Measurements from ENCODE around the gene LINC00237. TPM values are rescaled to one million over a fixed set of nuclear protein-coding genes. Genes with fewer than 3 reads are reported as not detected.
A peak's percentile ranks its signal among the peaks of the same experiment; 100 is the strongest.

The LINC00237 gene
- polyA plus RNA-seq, 2 of the 4 experiments (the other 2 are of a cell fraction): not detected

DNA sequence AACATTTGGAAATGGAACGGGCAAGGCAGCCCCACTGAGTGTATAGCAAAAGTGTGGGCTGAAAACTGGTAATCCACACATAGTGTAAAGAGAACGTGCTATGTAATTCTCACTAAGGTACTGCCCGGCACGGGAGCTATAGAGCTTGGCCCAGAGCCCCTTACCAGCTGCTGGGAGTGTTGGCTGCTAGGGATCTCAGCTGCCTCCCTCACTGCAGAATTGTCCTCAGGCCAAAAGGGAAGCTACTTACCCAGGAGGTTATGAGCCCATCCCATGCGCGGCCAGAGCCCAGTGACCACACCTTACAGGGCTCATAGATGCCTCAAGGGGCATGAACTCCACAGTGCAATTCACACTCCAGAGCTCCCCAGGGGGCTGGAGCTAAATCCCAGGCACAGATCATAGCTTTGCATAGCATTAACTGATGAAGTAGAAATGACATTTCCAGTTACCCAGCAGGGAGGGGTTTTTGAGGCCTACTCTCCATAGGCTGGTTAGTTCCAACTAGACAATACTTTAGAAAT lies 56.8 kb downstream of the LINC00237 start (continued):
- TF ChIP-seq, protein P1, sequence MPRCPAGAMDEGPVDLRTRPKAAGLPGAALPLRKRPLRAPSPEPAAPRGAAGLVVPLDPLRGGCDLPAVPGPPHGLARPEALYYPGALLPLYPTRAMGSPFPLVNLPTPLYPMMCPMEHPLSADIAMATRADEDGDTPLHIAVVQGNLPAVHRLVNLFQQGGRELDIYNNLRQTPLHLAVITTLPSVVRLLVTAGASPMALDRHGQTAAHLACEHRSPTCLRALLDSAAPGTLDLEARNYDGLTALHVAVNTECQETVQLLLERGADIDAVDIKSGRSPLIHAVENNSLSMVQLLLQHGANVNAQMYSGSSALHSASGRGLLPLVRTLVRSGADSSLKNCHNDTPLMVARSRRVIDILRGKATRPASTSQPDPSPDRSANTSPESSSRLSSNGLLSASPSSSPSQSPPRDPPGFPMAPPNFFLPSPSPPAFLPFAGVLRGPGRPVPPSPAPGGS (IDR thresholded peaks at IDR 0.05): no peak
- TF ChIP-seq, protein P2, sequence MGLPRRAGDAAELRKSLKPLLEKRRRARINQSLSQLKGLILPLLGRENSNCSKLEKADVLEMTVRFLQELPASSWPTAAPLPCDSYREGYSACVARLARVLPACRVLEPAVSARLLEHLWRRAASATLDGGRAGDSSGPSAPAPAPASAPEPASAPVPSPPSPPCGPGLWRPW (IDR thresholded peaks at IDR 0.05): no peak
- TF ChIP-seq KDM1A (IDR thresholded peaks at IDR 0.05; ENCODE audit: low read depth) (no peak), HDAC2 (IDR thresholded peaks at IDR 0.05) (no peak), PHF8 (IDR thresholded peaks at IDR 0.05; ENCODE audit: borderline replicate concordance, low read depth) (no peak), EHF (CRISPR knock-in tag; IDR thresholded peaks at IDR 0.05) (no peak)

DNA sequence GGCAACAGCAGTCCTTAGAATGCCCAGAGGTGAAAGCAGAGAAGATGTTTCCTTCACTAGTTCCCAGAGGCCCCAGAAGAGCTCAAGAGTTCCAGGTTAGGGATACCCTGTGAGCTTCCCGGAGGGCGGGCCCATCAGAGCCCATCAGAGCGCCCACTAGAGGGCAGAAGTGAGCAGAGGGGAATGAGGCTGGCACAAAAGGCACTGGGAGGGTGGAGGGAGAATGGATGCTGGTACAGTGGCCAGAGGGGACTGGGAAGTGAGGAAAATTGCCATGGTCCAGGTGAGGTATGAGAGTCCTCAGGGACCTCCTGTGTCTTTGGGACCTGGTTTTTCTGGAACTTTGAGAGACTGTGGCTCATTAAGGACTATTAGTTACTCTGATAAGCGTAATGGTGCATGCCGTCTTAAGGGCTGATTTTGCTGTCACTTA lies 57.3 kb downstream of the LINC00237 start:
- Histone ChIP-seq H3K27ac (no peak overlapping the region), H3K4me2 (no peak overlapping the region), H3K4me1 (no peaks in the 10 kb centered on the region), H3K9me3 (no peaks in the 10 kb centered on the region), H3K4me3 (no peak overlapping the region)
- WGBS (ENCODE audit: missing lambda C conversion rate): 40% methylated on average over 5 of the region's 5 CpGs
- ChIA-PET POLR2A (no interaction called here), CTCF (interaction anchor here (0.7 to 2.8 kb wide), 17 partner anchors 9 to 457 kb away, joined by 3 to 24 read pairs (median 4); partner anchors contain the start of gene KIZ)
- ATAC-seq (peak; percentile 67 to 97; a peak in 4 of 6 replicates), DNase-seq (ENCODE audit: low read depth in 1 of 2, low spot score in 1 of 2) (peak; percentile 50 to 69), FAIRE-seq (no peak)
- TF ChIP-seq HOXB5 (CRISPR knock-in tag; IDR thresholded peaks at IDR 0.05) (no peak), SMC3 (IDR thresholded peaks at IDR 0.05) (peak; percentile 56), RAD21 (conservative IDR thresholded peaks at IDR 0.05 in 1 of 2, IDR thresholded peaks at IDR 0.05 in 1 of 2) (peak; percentile 41 to 55; a peak in 3 of 5 replicates), POLR2A (IDR thresholded peaks at IDR 0.05; ENCODE audit: low read length) (no peak)
- TF ChIP-seq, protein P3, sequence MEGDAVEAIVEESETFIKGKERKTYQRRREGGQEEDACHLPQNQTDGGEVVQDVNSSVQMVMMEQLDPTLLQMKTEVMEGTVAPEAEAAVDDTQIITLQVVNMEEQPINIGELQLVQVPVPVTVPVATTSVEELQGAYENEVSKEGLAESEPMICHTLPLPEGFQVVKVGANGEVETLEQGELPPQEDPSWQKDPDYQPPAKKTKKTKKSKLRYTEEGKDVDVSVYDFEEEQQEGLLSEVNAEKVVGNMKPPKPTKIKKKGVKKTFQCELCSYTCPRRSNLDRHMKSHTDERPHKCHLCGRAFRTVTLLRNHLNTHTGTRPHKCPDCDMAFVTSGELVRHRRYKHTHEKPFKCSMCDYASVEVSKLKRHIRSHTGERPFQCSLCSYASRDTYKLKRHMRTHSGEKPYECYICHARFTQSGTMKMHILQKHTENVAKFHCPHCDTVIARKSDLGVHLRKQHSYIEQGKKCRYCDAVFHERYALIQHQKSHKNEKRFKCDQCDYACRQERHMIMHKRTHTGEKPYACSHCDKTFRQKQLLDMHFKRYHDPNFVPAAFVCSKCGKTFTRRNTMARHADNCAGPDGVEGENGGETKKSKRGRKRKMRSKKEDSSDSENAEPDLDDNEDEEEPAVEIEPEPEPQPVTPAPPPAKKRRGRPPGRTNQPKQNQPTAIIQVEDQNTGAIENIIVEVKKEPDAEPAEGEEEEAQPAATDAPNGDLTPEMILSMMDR (IDR thresholded peaks at IDR 0.05): peak; percentile 55

DNA sequence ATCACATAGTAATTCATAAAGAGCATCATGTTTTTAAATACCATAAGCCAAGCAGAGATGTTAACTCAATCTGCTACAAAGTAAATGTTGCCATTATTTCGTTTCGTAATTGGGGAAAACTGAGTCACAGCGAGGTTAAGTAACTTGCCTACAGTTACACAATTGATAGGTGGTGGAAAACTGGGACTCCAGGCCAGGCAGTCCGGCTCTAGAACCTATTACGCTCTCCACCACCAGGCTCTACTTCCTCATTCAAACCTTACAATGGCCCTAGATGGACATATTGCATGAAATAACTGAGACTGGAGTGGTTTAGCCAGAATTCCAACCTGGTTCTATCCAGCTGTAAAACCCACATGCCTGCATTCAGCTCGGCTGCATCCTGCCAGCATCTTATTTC lies 58.2 kb downstream of the LINC00237 start:
- H3K9me3 ChIP-seq: no peaks in the 10 kb centered on the region
- 10% methylated on average over 6 of the region's 6 CpGs for WGBS (ENCODE audit: missing lambda C conversion rate)
- TF ChIP-seq MYC (IDR thresholded peaks at IDR 0.05; ENCODE audit: borderline replicate concordance, low read length) (no peak), NR3C1 (IDR thresholded peaks at IDR 0.05) (no peak), EHF (CRISPR knock-in tag; IDR thresholded peaks at IDR 0.05) (no peak), HEYL (CRISPR knock-in tag; IDR thresholded peaks at IDR 0.05) (no peak), PHF8 (IDR thresholded peaks at IDR 0.05; ENCODE audit: borderline replicate concordance, low read depth) (no peak)
- CTCF ChIA-PET: interaction anchor here (0.6 to 2.8 kb wide), 14 partner anchors 8 to 458 kb away, joined by 3 to 24 read pairs (median 5); partner anchors contain the start of gene KIZ
- no peaks in the 10 kb centered on the region for H3K4me1 ChIP-seq
- DNase-seq (ENCODE audit: low read depth in 1 of 2, low spot score in 1 of 2): no peak
- no peak overlapping the region for H3K4me2 ChIP-seq
- no peak for ATAC-seq
- POLR2A ChIA-PET: no interaction called here
- FAIRE-seq: no peak
- no peak overlapping the region for H3K4me3 ChIP-seq
- no peak overlapping the region for H3K27ac ChIP-seq

DNA sequence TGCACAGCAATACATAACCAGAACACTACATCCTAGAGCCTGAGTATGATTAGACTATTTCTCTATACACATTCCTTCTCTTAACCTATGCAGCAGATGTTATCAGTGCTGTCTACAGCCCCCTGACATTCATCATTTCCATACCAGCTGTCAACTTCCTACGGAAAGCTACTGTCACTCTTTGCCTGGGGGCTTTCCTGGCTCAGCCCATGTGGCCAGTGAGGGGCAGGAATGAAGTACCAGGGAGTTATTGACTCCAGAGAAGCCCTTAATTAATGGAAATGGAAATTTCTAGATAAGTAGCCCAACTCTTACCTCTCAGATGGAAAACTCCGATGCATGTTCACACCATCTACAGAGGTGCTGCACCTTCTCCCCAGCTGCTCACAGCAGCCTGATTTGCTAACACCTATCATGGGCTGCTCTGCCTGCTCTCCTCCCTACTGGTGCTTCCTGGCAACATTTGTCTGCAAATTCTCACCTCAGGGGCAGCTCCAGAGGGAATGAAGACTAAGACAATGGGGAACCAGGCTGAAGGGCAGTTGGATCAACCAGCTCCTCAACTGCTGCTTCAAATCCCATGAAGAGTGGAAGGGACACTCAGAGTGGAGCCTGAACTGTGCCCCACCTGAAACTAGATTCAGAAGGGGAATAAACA lies 59.6 kb downstream of the LINC00237 start:
- FAIRE-seq: no peak
- CTCF ChIA-PET: interaction anchor here (0.6 to 1.2 kb wide), 5 partner anchors 12 to 209 kb away, joined by 3 to 4 read pairs (median 3); no protein-coding TSS in a partner anchor

More for the DNA sequence above, 59.6 kb downstream of the LINC00237 start:
- DNase-seq (ENCODE audit: low read depth in 1 of 2, low spot score in 1 of 2) (no peak), ATAC-seq (no peak)
- Histone ChIP-seq H3K9me3 (no peaks in the 10 kb centered on the region), H3K27ac (no peak overlapping the region), H3K4me1 (no peaks in the 10 kb centered on the region), H3K4me3 (no peak overlapping the region), H3K4me2 (no peak overlapping the region)
- TF ChIP-seq GATA3 (IDR thresholded peaks at IDR 0.05; ENCODE audit: borderline replicate concordance): no peak
- no peak for TF ChIP-seq TP53 (CRISPR knock-in tag; IDR thresholded peaks at IDR 0.05)
- TF ChIP-seq, protein P4, sequence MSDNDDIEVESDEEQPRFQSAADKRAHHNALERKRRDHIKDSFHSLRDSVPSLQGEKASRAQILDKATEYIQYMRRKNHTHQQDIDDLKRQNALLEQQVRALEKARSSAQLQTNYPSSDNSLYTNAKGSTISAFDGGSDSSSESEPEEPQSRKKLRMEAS (IDR thresholded peaks at IDR 0.05): no peak
- TF ChIP-seq POLR2AphosphoS2 (conservative IDR thresholded peaks at IDR 0.05; ENCODE audit: low read length): no peak
- TF ChIP-seq EP300 (IDR thresholded peaks at IDR 0.05): no peak
- no peak for TF ChIP-seq NFE2L2 (conservative IDR thresholded peaks at IDR 0.05; ENCODE audit: low read length)
- TF ChIP-seq KDM1A (IDR thresholded peaks at IDR 0.05; ENCODE audit: low read depth): no peak
- no peak for TF ChIP-seq RCOR1 (IDR thresholded peaks at IDR 0.05; ENCODE audit: low read depth, low read length)
- POLR2A ChIA-PET: no interaction called here
- 2% methylated on average over 2 of the region's 2 CpGs for WGBS (ENCODE audit: missing lambda C conversion rate)

Measured in A549 (cell line).